HG02870 (cell line): ENCODE measurements around the gene KCNN4.

Source experiments
- ATAC-seq: cut with Tn5 transposase; IDR thresholded peaks from one replicate; pipeline ENCODE4 v1.9.1; 2021; ENCODE audit warnings: mild to moderate bottlenecking, moderate library complexity; ENCODE audit not compliant: unreplicated experiment

KCNN4 gene

DNA sequence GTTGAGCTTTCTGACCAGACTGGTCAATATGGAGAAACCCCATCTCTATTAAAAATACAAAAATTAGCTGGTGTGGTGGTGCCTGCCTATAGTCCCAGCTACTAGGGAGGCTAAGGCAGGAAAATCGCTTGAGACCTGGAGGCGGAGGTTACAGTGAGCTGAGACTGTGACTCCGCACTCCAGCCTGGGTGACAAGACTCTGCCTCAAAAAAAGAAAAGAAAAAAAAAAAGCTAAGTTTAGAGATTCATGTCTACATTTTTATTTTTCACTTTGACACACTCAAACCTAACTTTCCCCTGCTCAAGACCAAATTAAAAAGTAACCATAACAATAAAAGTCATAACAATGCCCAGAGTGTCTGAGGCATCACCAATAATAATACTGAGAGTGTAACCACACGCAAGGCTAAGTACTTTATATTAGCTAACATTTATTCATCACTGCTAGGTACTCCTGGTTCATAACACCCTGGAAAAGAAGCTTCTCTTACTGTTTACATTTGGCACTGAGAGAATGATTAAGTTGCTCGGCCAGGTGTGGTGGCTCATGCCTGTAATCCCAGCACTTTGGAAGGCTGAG, 59.2 kb downstream of the KCNN4 start:
- no peak for ATAC-seq

DNA sequence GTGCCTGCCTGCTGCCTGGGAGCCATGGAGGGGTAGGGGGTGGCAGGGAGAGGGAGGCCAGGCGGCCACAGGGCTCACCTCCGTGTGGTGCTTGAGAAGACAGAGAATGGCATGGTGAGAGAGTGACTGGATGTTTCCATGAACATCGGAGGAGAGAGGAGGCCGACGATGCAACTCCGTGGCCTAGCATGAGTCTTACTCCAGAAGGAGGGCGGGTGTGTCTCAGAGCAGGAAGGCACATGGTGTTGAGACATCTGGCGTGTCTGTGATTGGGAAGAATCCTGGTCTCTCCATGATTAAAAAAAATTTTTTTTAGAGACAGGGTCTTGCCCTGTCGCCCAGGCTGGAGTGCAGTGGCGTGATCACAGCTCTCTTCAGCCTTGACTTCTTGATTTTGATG, 59.8 kb downstream of the KCNN4 start:
- ATAC-seq = no peak

DNA sequence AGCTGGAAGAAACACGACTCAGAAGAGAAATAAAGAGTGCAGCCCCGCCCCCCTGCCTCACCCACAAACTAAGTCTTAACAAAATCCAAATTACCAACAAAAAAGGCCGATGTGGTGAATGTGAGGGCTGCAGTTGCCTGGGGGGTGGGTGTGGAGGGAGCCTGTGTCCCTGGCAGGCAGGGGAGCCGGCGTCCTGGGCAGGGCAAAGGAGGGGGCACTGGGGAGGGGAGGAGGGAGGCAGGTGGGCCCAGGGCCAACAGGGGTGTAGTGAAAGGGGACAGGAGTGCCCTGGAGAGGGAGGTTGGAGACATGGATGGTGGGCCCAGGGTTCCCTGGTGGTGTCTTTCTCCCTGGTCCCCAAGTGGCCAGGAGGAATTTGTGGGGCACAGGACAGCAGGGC, 60.9 kb downstream of the KCNN4 start:
- no peak for ATAC-seq

DNA sequence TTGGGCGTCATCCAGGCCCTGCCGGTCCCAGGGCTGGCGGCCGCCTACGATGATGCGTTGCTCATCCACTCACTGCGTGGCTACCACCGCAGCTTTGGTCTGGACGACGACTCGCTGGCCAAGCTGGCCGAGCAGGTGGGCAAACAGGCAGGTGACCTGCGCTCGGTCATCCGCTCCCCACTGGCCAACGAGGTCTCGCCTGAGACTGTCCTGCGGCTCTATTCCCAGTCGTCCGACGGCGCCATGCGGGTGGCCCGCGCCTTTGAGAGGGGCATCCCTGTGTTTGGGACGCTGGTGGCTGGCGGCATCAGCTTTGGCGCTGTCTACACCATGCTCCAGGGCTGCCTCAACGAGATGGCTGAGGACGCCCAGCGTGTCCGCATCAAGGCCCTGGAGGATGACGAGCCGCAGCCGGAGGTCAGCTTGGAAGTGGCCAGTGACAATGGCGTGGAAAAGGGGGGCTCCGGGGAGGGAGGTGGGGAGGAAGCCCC, 61.4 kb downstream of the KCNN4 start:
- ATAC-seq = no peak

DNA sequence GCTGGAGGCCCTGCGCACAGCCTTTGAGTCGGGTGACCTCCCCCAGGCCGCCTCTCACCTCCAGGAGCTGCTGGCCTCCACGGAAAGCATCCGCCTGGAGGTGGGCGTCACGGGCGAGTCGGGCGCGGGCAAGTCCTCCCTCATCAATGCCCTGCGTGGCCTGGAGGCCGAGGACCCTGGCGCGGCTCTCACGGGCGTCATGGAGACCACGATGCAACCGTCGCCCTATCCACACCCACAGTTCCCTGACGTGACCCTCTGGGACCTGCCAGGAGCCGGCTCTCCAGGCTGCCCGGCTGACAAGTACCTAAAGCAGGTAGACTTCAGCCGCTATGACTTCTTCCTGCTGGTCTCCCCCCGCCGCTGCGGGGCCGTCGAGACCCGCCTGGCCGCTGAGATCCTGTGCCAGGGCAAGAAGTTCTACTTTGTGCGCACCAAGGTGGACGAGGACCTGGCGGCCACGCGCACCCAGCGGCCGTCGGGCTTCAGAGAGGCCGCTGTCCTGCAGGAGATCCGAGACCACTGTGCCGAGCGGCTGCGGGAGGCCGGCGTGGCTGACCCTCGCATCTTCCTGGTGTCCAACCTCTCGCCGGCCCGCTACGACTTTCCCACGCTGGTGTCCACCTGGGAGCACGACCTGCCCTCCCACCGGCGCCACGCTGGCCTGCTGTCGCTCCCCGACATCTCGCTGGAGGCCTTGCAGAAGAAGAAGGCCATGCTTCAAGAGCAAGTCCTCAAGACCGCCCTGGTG, 62.0 kb downstream of the KCNN4 start:
- no peak for ATAC-seq
